SK-N-SH (cell line): ENCODE measurements around the gene ADIPOR2.

ENCODE experiments used
- CTCF ChIP-seq: fragments of 200-600 bp; sonication (generic); IDR thresholded peaks from 2 replicates; pipeline ENCODE4 v1.6.1; 2017; ENCODE audit warnings: antibody characterized with exemption, mild to moderate bottlenecking, moderate library complexity
- GABPA ChIP-seq: IDR thresholded peaks from 2 replicates; pipeline ENCODE4 v1.4.0; 2012; ENCODE audit warnings: low read depth, mild to moderate bottlenecking
- MAX ChIP-seq: IDR thresholded peaks from 2 replicates; pipeline ENCODE4 v1.4.0; 2012; ENCODE audit warnings: low read depth
- MXI1 ChIP-seq: IDR thresholded peaks from 2 replicates; pipeline ENCODE4 v1.6.1; 2012; ENCODE audit warnings: mild to moderate bottlenecking, low read depth, low read length, improper control_type of control experiment
- POLR2AphosphoS5 ChIP-seq: IDR thresholded peaks from 2 replicates; pipeline ENCODE4 v1.6.1; 2012; ENCODE audit warnings: low read depth, low read length
- RCOR1 ChIP-seq: fragments of 150-350 bp; IDR thresholded peaks from 2 replicates; pipeline ENCODE4 v1.6.1; 2017; ENCODE audit warnings: antibody characterized with exemption, low read length
- TAF1 ChIP-seq: IDR thresholded peaks from 2 replicates; pipeline ENCODE4 v1.6.1; 2012; ENCODE audit warnings: low read depth, mild to moderate bottlenecking, low read length, moderate library complexity, borderline replicate concordance

GRCh38 chr12:1655225-1655788, 35.6 kb upstream of the ADIPOR2 start:
- no peak for TF ChIP-seq GABPA
- no peak for TF ChIP-seq POLR2AphosphoS5
- no peak for TF ChIP-seq CTCF
- TF ChIP-seq RCOR1: no peak
- no peak for TF ChIP-seq MXI1
- no peak for TF ChIP-seq MAX
- no peak for TF ChIP-seq TAF1
